Activated CD4-positive, CD25-positive, alpha-beta regulatory T cell treated with anti-CD3 and anti-CD28 coated beads, Interleukin-2, amount 50 U/mL, for 72 hours (primary cell): Measurements from ENCODE around the gene NME9.
"Not testable (repeated sequence)": the region's sequence is repeated elsewhere in the genome, so short reads cannot be mapped to it uniquely, and the experiment has no call there.

ENCODE experiments used
- DNase-seq: peaks from one replicate; pipeline ENCODE4 v3.0.0; 2021

NME9 gene

DNA sequence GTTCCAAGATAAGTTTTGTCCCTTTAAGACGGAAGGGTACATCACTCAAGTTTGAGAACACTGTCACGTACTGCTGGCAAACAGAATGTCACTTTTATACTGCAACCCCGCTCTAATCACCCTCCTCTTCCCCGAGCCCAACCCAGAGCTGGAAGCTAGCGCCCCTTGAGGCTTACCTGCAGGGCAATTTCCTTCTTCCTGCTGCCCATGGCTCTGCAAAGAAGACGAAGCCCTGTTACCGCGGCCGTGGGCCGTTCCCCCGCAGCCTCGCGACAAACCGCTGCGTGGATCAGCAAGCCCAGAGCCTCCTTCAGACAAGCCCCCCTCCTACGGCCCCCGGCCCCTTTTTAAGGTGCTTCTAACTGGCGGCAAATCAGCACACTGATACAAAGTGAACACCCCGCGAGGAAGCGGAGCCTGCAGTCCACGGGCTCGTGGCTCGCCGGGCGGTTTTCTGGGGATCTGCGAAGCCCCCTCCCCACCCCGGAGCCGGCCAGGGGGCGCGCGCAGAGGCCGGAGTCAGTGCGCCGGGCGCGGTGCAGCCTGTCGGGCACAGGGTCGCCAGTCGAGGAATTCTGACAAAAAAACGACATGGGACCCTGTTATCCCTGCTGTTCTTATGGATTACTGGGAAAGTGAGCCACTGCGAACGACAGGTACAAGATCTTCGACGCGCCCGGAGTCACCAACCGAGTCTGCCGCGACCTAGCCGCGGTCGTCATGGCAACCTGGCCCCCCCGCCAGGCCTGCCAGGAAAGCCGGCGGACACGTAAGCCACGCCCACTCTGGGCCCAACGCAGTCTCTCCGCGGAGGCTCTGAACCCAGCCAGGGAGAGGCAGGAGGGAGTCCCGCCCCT, at the start of gene NME9:
TSS of gene NME9 (minus strand) at position 725 of the 857 bp plus-strand sequence. CDS start at position 209, 516 bp downstream.
- DNase-seq = peak; percentile 70

DNA sequence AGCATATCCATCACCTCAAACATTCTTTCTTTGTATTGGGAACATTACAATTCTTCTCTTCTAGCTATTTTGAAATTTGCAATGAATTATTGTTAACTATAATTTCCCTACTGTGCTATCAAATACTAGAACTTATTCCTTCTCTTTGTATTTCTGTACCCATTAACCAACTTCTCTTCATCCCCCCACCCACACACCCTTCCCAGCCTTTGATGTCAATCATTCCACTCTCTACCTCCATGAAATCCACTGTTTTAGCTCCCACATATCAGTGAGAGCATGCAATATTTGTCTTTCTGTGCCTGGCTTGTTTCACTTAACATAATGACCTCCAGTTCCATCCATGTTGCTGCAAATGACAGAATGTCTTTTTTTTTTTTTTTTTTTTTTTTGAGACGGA, 49.3 kb upstream of the NME9 start:
- DNase-seq = no peak

- no peak for DNase-seq
These were observed 48.7 kb upstream of the NME9 start for GRCh38 chr3:138378331-138378730.

GRCh38 chr3:138377804-138378203, 48.2 kb upstream of the NME9 start:
- no peak for DNase-seq

GRCh38 chr3:138377212-138377611, 47.6 kb upstream of the NME9 start:
- DNase-seq = not testable (repeated sequence)

DNA sequence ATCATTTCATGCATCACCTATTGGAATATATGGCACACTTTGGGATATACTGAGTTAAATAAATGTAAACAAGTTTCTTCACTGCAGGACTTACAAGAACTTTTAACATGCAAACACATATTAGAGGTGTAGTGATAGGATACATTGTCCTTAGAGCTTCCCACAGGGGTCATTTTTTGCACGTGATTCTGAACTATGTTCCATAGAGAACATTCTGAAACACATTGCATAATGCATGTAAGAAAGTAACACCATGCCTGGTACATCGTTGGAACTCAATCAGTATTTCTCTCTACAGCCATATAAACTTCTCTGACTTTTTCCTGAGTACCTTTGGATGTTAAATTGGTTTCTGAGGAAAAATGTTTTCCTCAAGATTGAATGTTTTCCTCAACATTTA, 47.0 kb upstream of the NME9 start:
- no peak for DNase-seq

GRCh38 chr3:138375447-138375846, 45.8 kb upstream of the NME9 start:
- DNase-seq = no peak

DNA sequence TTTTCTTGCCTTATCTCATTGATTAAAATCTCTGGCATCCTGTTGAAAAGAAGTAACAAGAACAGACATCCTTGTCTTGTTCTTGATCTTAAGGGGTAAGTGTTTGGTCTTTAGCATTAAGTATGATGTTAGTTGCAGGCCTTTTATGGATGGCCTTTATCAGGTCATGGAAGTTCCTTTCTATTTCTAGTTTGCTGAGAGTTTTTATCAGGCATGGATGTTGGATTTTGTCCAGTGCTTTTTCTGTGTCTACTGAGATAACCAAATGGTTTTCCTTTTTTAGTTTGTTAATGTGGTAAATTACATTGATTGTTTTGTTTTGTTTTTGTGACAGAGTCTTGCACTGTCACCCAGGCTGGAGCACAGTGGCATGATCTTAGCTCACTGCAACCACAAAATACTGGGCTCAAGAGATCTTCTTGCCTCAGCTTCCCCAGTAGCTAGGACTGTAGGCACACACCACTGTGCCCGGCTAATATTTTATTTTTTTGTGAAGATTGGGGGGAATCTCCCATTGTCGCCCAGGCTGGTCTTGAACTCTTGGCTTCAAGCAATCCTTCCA, 45.0 kb upstream of the NME9 start:
- DNase-seq = no peak

- DNase-seq = no peak
These were observed 44.1 kb upstream of the NME9 start for GRCh38 chr3:138373736-138374094.

DNA sequence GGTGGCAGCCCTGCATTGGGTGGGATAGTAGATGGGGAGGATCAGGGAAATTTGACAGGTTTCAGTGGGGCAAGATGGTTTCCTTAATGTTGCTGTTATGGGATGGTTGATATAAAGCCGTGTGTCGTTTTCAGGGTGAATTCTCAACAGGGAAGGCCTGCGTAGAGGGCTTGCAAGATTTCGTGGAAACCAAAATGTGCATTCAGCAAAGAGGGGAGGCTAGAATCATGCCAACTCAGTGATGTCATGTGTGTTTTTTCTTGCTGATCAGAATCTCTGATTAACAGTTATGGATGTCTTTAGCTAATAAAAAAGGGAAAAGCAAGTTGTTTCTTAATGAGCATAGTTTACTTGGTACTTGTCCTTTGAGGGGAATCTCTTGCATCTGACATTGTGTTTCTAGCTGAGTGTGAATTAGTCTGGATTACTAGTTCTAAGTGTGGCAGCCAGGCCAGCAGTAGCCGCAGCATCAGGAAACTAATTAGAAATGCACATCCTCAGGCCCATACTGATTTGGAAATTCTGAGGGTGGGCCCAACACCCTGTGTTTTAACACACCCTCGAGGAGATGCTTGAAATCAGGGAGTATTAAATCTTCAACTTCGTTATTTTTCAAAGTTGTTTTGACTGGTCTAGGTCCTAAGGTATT, 43.6 kb upstream of the NME9 start:
- no peak for DNase-seq

GRCh38 chr3:138371070-138371965, 41.7 kb upstream of the NME9 start:
- DNase-seq = no peak

- no peak for DNase-seq
These were observed 40.7 kb upstream of the NME9 start for GRCh38 chr3:138370321-138370720.

DNA sequence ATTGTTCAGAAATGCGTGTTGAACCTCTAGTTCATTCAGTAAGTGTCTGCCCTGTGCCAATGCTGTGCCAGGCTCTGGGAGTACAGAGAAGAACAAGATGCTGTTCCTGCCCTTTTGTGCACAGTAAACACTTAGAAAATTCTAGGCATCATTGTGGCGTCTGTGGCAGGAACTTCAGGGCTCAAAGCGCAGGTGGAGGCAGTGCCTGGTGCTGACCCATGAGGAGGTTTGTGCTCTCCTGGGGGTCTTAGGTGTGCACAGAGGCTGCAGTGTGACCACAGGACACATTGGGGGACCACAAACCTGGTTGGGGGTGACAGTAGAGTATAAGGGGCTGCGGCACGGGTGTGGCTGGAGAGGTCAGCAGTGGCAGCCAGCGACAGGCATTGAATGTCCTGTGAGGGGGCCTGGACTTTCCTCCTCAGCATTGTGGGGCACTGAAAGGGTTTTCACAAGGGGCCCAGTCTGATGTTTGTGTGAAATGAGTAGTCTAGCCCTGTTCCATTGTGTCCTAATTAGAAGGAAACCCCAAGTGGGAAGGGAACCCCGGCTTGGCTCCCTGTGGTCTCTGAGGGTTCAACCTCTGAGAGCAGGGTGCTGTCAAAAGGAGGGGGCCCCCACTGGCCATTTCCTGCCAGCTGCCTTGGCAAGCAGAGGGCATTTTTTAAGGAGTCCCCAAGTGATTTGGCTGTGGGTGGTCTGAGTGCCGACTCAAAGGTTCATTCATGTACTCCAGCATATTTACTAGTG, 39.7 kb upstream of the NME9 start:
- no peak for DNase-seq

GRCh38 chr3:138367911-138368310, 38.3 kb upstream of the NME9 start:
- no peak for DNase-seq

DNA sequence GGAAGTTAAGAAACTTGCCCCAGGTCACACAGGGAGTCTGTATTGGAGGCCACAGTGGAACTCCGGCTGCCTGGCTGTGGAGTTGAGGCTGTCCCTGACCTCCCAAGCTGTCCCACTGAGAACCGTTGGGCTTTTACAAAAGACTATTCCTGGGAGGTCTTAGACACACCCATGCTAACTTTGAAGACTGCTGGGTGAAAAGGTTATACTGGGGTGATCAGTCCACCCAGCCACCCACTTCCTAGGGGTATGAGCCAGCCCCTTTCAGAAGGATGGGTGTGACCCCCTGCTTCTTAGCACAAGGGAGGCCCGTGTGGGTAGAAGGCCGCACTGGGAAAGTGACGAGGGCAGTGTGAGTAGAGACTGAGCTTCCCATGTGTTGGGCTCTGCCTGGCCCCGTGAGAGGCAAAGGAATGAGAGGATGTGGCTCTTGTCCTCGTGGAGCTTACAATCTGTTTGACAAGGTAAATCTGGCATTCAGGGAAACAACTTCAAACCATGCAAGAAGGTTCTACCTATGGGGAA, 37.7 kb upstream of the NME9 start:
- no peak for DNase-seq

DNA sequence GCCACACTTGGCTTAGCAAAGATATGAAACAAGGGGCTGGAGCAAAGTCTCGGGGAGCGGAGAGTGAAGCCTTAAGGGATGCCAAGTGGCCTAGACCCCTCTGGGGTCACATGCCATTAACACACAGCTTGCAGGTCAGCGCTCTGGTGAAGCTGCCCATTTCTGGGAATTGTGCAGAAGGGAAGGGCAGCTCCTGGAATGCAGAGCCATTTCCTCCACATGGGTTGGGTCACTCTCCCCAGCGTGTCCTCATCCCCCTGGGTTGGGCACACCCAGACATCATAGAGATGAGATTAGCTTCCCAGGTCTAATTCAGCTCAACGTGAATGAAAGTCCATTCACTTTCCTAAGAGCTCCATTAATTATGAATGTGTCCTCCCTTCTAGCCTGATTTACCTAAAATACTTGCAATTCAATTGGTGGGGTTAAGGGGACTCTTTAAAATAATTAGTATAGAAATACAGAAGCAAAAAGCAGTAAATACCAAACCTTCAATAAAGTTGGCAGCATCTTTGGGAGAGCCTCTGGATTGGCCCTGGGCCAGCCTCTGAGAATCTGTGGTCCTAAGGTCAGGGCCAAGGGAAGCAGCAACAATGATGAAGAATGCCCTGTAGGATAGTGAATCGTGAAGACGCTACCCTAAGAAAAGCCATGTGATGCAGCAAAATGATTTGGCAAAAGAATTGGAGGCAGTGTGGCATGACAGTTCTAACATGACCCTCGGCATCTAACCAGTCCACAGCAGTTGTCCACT, 36.5 kb upstream of the NME9 start:
- no peak for DNase-seq

- no peak for DNase-seq
These were observed 35.6 kb upstream of the NME9 start for GRCh38 chr3:138365253-138365555.

- DNase-seq = no peak
These were observed 35.0 kb upstream of the NME9 start for GRCh38 chr3:138364356-138365252.

GRCh38 chr3:138363322-138363721, 33.7 kb upstream of the NME9 start:
- DNase-seq = no peak

DNA sequence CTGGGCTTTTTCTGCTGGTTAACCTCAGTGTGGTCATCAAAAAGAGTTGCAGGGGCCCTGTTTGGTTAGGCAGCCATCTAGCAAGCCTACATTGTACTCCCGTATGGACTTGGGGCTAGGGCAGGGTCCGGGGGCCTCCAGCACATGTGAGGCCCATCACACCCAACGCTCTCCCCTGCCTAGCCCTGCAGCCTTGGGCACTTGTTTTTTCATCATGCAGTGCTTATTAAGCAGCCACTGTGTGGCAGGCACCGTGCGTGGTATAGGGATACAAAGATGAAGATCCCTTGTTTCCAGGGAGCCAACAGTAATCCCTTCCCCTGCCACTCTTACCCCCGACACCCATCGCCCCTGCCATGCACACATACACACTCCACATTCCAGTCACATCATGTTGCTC, 32.9 kb upstream of the NME9 start:
- no peak for DNase-seq
